ENCODE results near the gene GSTT4.
"Not testable (repeated sequence)": the region's sequence is repeated elsewhere in the genome, so short reads cannot be mapped to it uniquely, and the experiment has no call there.

DNA sequence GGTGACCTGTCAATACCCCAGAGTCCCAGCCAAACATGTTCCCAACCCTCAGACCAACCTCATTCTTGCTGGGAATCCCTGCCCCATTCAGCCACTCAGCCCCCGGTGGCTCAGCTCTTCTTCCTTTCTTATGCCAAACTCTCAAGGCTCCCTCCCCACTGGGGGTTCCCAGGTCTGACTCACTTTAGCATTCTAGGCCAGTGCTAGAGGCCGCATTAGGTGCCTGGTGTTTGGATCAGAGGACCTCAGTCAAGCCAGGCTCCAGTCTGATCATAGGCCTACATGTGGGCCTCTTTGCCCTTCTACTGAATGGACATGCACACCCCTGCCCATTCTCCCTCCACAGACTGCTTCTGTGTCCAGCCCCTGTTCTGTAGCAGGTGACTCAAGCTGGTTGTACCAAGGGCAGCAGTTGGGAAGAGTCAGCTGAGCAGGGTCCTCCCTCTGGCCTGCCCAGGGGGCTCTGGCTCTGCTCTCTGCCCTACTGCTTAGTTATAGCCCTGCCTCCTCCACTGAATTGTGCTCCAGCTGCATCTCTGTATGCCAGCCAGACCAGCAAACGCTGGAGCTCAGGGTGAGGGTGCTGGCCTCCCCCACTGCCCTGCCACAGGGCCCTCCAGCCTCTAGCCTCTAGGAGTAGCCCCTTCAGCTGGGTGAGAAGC lies 15.5 kb downstream of the GSTT4 start:
- TF ChIP-seq, protein P1, sequence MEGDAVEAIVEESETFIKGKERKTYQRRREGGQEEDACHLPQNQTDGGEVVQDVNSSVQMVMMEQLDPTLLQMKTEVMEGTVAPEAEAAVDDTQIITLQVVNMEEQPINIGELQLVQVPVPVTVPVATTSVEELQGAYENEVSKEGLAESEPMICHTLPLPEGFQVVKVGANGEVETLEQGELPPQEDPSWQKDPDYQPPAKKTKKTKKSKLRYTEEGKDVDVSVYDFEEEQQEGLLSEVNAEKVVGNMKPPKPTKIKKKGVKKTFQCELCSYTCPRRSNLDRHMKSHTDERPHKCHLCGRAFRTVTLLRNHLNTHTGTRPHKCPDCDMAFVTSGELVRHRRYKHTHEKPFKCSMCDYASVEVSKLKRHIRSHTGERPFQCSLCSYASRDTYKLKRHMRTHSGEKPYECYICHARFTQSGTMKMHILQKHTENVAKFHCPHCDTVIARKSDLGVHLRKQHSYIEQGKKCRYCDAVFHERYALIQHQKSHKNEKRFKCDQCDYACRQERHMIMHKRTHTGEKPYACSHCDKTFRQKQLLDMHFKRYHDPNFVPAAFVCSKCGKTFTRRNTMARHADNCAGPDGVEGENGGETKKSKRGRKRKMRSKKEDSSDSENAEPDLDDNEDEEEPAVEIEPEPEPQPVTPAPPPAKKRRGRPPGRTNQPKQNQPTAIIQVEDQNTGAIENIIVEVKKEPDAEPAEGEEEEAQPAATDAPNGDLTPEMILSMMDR (IDR thresholded peaks at IDR 0.05): not testable (repeated sequence)
- not testable (repeated sequence) for TF ChIP-seq POLR2A, POLR2AphosphoS5 (IDR thresholded peaks at IDR 0.05)

Measured in stomach (tissue), 4 donors.